Stomach (tissue), 4 donors: ENCODE measurements around the gene SGCA.

Source experiments
- POLR2A ChIP-seq, 4 donors: fragments of 450-650 bp; IDR thresholded peaks; one replicate each; pipeline ENCODE4 v1.6.1; 2016; ENCODE audit warnings: antibody characterized with exemption in 4 of 4, control low read depth in 2 of 4, mild to moderate bottlenecking in 1 of 4, moderate library complexity in 1 of 4
- POLR2AphosphoS5 ChIP-seq, 3 donors: sonication (generic); formaldehyde crosslinking; IDR thresholded peaks; one replicate each; pipeline ENCODE4 v1.6.1; 2016; ENCODE audit warnings: antibody characterized with exemption in 3 of 3
- TF ChIP-seq, protein P1 (sequence below), 7 experiments: fragments of 450-650 bp in 4 of 7; fragments of 200-600 bp in 3 of 7; sonication (generic) in 3 of 7; IDR thresholded peaks; one replicate each; pipeline ENCODE4 v1.5.1; 2016 to 2019; ENCODE audit warnings: antibody characterized with exemption in 7 of 7, control low read depth in 2 of 7, mild to moderate bottlenecking in 1 of 7

- TF ChIP-seq POLR2AphosphoS5 (IDR thresholded peaks at IDR 0.05): no peak
- TF ChIP-seq, protein P1, sequence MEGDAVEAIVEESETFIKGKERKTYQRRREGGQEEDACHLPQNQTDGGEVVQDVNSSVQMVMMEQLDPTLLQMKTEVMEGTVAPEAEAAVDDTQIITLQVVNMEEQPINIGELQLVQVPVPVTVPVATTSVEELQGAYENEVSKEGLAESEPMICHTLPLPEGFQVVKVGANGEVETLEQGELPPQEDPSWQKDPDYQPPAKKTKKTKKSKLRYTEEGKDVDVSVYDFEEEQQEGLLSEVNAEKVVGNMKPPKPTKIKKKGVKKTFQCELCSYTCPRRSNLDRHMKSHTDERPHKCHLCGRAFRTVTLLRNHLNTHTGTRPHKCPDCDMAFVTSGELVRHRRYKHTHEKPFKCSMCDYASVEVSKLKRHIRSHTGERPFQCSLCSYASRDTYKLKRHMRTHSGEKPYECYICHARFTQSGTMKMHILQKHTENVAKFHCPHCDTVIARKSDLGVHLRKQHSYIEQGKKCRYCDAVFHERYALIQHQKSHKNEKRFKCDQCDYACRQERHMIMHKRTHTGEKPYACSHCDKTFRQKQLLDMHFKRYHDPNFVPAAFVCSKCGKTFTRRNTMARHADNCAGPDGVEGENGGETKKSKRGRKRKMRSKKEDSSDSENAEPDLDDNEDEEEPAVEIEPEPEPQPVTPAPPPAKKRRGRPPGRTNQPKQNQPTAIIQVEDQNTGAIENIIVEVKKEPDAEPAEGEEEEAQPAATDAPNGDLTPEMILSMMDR (IDR thresholded peaks at IDR 0.05): no peak
- no peak for TF ChIP-seq POLR2A (IDR thresholded peaks at IDR 0.05)
Observed at GRCh38 chr17:50187394-50187725, 21.6 kb downstream of the SGCA start.
